HepG2 (cell line): ENCODE results near the gene JMJD6. TPM values are rescaled to one million over a fixed set of nuclear protein-coding genes. Genes with fewer than 3 reads are reported as not detected.

Source experiments
- AGO2 ChIP-seq: fragments of 200-400 bp; formaldehyde crosslinking; optimal IDR thresholded peaks from 2 replicates; pipeline ENCODE3; 2017; ENCODE audit warnings: mild to moderate bottlenecking, low read depth, low read length, moderate library complexity
- ARID2 ChIP-seq: sonication (generic); formaldehyde crosslinking; IDR thresholded peaks from 2 replicates; pipeline ENCODE4 v1.8.1; 2022; ENCODE audit warnings: mild to moderate bottlenecking, missing genetic modification reagents, borderline replicate concordance
- BORCS8-MEF2B ChIP-seq: sonication (generic); formaldehyde crosslinking; IDR thresholded peaks from 2 replicates; pipeline ENCODE4 v1.8.0; 2022; ENCODE audit warnings: mild to moderate bottlenecking, missing genetic modification reagents
- HOXD1 ChIP-seq: sonication (generic); formaldehyde crosslinking; IDR thresholded peaks from 2 replicates; pipeline ENCODE4 v1.5.0; 2020; ENCODE audit warnings: missing genetic modification reagents
- ZNF235 ChIP-seq: sonication (generic); formaldehyde crosslinking; IDR thresholded peaks from 2 replicates; pipeline ENCODE4 v1.8.1; 2023; ENCODE audit warnings: mild to moderate bottlenecking, missing genetic modification reagents, borderline replicate concordance
- polyA plus RNA-seq, 8 experiments: library from polyadenylated mRNA; depleted of rRNA in 3 of 8; stranded (reverse) in 7 of 8; unstranded in 1 of 8; fragments of >200 nt; fragmentation: Illumina TruSeq in 4 of 8; extraction: Trizol in 4 of 8; gene quantifications; 2 replicates each; pipeline versions ENCODE4 v1.2.1 to v1.2.3, GENCODE V29; 2011 to 2016; ENCODE audit warnings: low read depth in 4 of 8, missing spikeins in 1 of 8, mixed read lengths in 1 of 8; ENCODE audit not compliant: insufficient read depth in 1 of 8
- total RNA-seq, 5 experiments: library from RNA; depleted of rRNA; stranded (reverse); fragments of >200 nt; fragmentation: Illumina TruSeq; extraction: Trizol; gene quantifications; 2 replicates each; pipeline ENCODE4 v1.2.3, GENCODE V29; 2016; ENCODE audit warnings: low read depth in 1 of 5
- TF ChIP-seq, protein P1 (sequence below): sonication (generic); formaldehyde crosslinking; IDR thresholded peaks from 2 replicates; pipeline ENCODE4 v1.5.1; 2020; ENCODE audit warnings: mild to moderate bottlenecking, missing genetic modification reagents, moderate library complexity
- TF ChIP-seq, protein P2 (sequence below): sonication (generic); formaldehyde crosslinking; IDR thresholded peaks from 2 replicates; pipeline ENCODE4 v1.5.0; 2020; ENCODE audit warnings: missing genetic modification reagents

The JMJD6 gene
- total and polyA plus RNA-seq, 2 of the 13 experiments (the other 11 are each of a cell fraction or from before 2014, with no cell fraction given): 33.6 to 41.0 TPM

DNA sequence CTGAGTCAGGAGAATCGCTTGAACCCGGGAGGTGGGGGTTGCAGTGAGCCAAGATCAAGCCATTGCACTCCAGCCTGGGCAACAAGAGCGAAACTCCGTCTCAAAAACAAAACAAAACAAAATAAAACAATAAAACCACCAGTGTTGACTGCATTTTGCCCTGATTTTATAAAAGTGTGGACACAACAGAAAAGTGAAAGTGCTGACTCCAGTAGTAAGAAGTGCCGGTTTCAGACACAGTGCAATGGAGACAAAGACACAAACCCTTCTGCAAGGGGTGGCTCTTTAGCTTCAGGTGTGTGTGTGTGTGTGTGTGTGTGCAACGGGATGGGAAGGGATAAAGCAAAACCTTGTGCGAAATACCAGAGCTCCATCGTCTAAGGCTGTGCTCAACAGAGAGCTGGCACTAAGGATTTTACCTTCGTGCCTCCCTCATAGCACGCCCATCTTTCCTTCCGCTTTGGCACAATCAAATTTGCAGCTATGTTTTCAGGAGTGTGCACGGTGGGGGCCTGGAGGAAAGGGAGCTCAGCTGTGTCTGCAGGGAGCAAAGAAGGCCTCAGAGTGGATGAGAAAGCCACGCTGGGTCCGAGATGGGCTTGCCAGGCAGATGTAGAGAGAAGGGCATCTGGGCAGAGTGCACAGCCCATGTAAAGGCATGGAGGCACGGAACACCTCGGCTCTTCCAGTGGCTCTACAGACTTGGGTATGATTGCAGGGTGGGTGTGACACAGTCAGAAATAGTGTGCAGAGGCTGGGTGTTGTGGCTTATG, 31.2 kb downstream of the JMJD6 start (continued):
- TF ChIP-seq, protein P1, sequence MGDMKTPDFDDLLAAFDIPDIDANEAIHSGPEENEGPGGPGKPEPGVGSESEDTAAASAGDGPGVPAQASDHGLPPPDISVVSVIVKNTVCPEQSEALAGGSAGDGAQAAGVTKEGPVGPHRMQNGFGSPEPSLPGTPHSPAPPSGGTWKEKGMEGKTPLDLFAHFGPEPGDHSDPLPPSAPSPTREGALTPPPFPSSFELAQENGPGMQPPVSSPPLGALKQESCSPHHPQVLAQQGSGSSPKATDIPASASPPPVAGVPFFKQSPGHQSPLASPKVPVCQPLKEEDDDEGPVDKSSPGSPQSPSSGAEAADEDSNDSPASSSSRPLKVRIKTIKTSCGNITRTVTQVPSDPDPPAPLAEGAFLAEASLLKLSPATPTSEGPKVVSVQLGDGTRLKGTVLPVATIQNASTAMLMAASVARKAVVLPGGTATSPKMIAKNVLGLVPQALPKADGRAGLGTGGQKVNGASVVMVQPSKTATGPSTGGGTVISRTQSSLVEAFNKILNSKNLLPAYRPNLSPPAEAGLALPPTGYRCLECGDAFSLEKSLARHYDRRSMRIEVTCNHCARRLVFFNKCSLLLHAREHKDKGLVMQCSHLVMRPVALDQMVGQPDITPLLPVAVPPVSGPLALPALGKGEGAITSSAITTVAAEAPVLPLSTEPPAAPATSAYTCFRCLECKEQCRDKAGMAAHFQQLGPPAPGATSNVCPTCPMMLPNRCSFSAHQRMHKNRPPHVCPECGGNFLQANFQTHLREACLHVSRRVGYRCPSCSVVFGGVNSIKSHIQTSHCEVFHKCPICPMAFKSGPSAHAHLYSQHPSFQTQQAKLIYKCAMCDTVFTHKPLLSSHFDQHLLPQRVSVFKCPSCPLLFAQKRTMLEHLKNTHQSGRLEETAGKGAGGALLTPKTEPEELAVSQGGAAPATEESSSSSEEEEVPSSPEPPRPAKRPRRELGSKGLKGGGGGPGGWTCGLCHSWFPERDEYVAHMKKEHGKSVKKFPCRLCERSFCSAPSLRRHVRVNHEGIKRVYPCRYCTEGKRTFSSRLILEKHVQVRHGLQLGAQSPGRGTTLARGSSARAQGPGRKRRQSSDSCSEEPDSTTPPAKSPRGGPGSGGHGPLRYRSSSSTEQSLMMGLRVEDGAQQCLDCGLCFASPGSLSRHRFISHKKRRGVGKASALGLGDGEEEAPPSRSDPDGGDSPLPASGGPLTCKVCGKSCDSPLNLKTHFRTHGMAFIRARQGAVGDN (CRISPR knock-in tag): peak; percentile 23; the same call in 1 of the 2 replicates
- TF ChIP-seq ARID2 (CRISPR knock-in tag): no peak
- no peak for TF ChIP-seq BORCS8-MEF2B
- TF ChIP-seq AGO2: no peak
- TF ChIP-seq ZNF235 (CRISPR knock-in tag): 0 out of 2 replicates have a peak, but pooled peaks have one; percentile 24
- TF ChIP-seq HOXD1 (CRISPR knock-in tag): no peak
- TF ChIP-seq, protein P2, sequence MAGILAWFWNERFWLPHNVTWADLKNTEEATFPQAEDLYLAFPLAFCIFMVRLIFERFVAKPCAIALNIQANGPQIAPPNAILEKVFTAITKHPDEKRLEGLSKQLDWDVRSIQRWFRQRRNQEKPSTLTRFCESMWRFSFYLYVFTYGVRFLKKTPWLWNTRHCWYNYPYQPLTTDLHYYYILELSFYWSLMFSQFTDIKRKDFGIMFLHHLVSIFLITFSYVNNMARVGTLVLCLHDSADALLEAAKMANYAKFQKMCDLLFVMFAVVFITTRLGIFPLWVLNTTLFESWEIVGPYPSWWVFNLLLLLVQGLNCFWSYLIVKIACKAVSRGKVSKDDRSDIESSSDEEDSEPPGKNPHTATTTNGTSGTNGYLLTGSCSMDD (CRISPR knock-in tag): no peak
